NCI-H446 treated with DMSO at 0.1 percent for 48 hours (cell line): ENCODE data around the gene EIF4H.
"Not testable (repeated sequence)": the region's sequence is repeated elsewhere in the genome, so short reads cannot be mapped to it uniquely, and the experiment has no call there.

Experiments
- DNase-seq: peaks from one replicate; lab custom pipeline; 2025; lab: John Stamatoyannopoulos, UW

The EIF4H gene

DNA sequence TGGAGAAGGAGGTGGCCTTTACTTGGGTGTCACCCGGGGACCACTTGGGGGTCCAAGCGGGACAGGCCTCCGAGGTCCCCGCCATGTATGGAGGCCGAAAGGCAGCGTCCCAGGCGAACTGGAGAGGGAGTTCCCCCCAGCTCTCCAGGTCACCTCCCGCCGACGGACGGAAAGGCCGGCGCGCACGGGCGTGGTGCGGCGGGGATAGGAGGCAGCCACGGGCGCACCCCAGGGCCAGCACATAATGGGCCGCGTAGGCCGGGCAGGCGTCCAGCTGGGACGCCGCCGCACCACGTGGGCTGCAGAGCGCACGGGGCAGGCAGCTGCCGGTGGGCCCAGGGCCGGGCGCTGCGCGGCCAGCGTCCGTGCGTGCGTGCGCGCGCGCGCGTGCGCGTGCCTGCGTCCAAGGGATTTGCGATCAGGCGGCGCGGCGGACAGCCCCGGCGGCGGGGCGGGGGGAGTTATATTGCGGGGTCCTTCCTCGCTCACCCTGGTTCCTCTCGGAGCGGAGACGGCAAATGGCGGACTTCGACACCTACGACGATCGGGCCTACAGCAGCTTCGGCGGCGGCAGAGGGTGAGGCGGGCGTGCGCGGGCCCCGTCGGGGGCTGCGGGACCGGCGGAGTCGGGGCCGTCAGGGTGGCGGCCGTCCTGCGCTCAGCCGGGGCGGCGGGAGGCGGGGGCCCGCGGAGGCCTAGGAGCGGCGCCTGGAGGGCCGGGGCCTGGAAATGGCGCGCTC lies at the start of gene EIF4H:
Gene EIF4H (plus strand): TSS at position 491 of the 740 bp plus-strand sequence. CDS start 28 bp downstream, at position 519.
- peak; percentile 68 for DNase-seq

DNA sequence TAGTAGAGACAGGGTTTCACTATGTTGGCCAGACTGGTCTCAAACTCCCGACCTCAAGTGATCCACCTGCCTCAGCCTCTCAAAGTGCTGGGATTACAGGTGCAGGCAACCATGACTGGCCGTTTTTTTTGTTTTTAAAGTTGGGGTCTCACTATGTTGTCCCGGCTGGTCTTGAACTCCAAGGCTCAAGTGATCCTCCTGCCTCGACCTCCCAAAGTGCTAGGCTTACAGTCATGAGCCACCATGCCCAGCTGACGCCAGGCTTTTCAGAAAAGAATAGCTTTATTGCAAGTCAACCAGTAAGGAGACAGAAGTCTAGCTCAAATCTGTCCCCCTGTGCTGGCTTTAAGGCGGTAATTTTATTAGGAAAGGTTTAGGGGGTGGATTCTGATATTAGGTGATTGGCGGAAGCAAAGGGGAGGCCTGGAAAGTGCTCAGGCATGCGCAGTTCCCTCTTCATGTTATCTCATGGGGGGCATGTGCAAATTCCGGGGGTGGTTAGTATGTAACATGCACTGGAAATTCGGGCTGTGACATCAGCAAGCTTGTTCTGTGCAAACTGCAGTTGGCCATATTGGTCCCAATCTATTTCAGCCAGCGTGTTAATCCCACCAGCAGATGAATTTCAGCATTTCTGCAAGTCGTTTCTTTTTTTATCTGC lies 47.8 kb upstream of the EIF4H start:
- no peak for DNase-seq

DNA sequence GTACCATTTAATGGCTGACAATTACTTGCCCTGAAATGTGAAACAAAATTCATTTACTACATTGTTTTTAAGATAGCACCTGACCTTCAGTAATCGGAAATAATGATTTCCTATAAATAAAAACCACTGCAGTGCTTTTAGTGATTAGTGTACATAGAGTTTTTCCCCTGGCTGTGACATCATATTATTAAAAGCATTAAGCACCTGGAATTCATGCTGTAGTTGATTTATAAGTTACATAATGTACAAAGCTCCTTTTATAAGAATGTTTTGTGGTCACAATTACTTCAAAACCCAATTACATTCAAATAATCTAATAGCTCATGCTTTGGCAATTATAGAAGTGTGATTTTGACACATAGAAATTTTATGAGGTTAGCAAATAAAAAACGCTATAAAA lies 44.3 kb upstream of the EIF4H start:
- no peak for DNase-seq

DNA sequence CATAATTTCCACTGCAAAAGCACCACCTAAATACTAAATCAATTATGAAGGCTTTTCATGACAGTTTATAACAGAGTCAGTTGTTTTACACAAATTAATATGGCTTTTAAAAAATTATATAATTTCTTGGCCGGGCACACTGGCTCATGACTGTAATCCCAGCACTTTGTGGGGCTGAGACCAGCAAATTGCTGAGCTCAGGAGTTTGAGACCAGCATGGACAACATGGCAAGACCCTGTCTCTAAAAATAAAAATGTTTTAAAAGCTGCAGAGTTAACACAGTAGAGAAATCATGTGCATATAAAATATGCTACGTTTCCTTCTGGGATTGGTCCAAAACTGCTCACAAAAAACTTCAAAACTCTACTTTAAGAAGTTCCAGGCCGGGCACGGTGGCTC lies 43.6 kb upstream of the EIF4H start:
- DNase-seq = no peak

GRCh38 chr7:74134117-74134620 lies 40.0 kb upstream of the EIF4H start:
- no peak for DNase-seq

DNA sequence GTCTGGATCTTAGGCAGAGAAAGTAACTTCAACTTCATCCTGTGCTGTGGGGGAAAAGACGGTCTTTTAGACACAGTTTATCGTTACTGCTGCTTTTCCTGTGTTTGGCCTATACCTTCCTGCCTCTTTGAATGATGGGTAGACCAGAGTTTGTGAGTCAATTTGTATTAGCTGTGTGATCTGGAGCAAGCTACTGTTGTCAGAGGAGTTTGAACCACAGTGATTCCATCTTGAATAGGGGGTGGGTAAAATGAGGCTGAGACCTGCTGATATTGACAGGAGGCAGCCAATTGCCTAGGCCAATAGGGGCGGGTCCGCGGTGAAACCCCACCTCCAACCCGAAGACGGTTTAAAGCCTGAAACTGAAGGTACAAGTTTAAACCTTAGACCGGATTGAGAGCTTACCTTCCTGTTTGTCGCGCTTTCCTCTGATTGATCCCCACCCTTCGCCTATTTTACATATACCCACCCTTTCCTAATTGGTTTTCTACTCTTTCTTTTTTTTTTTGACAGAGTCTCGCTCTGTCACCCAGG lies 35.8 kb upstream of the EIF4H start:
- no peak for DNase-seq

GRCh38 chr7:74138945-74139843 lies 35.0 kb upstream of the EIF4H start:
- DNase-seq = no peak

DNA sequence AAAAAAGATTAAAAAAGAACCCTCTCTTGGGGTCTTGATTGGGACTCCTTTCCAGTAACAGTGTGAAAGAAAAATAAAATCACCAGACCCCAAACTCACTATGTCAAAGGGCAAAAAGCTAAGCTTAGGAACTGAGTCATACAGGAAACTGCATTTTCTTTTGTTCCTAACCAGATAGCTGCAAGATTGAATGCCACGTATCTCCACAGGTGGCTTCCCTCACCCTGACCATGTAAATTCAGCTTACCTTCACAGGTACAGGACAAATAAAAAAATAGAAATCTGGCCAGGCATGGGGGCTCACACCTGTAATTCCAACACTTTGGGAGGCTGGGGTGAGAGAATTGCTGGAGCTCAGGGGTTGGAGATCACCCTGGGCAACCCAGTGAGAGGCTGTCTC lies 32.5 kb upstream of the EIF4H start:
- DNase-seq = no peak

DNA sequence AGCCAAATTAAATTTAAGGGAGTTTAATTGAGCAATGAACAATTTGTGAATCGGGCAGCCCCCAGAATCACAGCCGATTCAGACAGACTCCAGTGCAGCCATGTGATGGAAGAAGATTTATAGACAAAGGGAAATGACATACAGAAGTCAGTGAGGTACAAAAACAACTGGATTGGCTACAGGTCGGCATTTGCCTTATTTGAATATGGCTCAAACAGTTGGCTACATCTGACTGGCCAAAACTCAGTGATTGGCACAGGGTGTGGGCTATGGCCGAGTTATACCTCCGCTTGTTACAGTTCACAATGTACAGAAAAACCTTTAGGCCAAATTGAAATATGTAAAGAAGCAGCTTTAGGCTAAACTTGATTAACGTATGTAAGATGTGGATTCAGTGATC lies 30.8 kb upstream of the EIF4H start:
- DNase-seq = no peak

DNA sequence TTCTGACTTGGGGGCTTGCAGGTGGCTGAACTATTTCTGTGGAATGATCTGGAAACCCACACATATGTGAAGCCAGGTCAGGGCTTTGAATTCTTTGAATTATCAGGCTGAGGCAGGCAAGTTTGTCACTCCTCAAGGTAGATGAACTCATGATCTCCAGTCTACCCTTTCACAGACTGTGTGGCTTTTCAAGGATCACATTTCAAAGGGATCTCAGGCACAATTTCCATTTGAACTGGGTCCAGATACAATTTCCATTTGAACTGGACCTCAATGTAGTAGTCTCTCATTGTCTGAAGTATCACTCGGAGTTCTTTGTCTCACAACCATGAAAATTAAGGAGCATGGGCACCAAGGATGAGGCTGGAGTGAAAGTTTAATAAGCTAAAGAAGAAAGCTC lies 25.7 kb upstream of the EIF4H start:
- no peak for DNase-seq

- DNase-seq = no peak
Observed at GRCh38 chr7:74149071-74149470, 25.1 kb upstream of the EIF4H start.

GRCh38 chr7:74149603-74150002 lies 24.6 kb upstream of the EIF4H start:
- no peak for DNase-seq

GRCh38 chr7:74153736-74154135 lies 20.4 kb upstream of the EIF4H start:
- DNase-seq = no peak

GRCh38 chr7:74155810-74156395 lies 18.3 kb upstream of the EIF4H start:
- DNase-seq = no peak

DNA sequence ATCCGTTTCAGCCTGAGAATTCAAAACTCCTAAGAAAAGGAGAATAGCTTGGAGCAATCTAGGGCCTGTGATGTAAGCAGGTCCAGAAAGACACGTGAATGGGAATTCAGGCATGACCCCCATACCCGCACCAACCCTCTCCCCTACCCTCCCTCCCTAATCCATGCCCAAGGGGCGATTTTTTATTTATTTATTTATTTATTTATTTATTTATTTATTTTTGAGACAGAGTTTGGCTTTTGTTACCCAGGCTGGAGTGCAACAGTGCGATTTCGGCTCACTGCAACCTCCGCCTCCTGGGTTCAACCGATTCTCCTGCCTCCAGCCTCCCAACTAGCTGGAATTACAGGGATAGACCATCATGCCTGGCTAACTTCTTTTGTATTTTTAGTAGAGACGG lies 16.6 kb upstream of the EIF4H start:
- no peak for DNase-seq

- no peak for DNase-seq
Observed at GRCh38 chr7:74164985-74165456, 9.1 kb upstream of the EIF4H start.

DNA sequence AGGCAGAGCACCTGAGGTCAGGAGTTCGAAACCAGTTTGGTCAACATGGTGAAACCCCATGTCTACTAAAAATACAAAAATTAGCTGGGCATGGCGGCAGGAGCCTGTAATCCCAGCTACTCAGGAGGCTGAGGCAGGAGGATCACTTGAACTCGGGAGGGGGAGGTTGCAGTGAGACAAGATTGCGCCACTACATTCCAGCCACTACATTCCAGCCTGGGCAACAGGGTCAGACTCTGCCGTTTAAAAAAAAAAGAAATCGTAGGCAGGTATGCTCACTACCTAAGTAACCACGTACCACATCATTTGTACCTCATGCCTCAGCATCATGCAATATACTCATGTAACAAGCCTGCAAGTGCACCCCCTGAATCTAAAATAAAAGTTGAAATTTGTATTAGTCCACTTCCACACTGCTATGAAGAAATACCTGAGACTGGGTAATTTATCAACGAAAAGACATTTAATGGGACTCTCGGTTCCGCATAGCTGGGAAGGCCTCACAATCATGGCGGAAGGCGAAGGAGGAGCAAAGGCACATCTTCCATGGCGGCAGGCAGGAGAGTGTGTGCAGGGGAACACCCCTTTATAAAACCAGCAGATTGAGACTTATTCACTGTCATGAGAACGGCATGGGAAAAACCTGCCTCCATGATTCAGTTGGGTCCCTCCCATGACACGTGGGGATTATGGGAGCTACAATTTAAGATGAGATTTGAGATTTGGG lies 8.1 kb upstream of the EIF4H start:
- no peak for DNase-seq

DNA sequence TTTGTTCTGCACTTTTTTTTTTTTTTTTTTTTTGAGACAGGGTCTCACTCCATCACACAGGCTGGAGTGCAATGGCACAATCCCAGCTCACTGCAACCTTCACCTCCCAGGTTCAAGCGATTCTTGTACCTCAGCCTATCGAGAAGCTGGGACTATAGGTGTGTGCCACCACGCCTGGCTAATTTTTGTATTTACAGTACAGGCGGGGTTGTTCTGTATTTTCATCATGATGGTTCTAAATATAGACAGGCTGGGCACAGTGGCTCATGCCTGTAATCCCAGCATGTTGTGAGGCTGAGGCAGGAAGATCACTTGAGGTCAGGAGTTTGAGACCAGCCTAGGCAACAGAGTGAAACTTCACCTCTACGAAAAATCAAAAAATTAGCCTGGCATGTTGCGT lies 6.8 kb upstream of the EIF4H start:
- not testable (repeated sequence) for DNase-seq

- DNase-seq = no peak
Observed at GRCh38 chr7:74173074-74173473, 1.1 kb upstream of the EIF4H start.

DNA sequence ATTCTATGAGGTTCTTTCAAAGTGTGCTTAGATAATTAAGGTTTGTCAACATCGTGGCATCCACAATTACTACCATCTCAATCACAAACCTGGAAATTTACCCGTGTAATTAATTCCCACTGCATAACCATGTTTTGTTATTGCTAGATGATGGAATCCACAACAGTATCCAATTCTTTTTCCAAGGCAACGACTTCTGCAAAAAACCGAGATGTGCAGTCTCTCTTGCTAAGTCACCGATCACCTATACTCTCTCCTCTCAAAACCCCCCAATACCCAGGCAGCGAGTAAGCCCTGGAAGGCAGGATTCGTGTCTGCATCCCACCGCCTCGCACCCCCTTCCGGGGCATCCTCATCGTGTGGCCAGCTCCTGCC lies 678 bp upstream of the EIF4H start:
- DNase-seq = no peak

DNA sequence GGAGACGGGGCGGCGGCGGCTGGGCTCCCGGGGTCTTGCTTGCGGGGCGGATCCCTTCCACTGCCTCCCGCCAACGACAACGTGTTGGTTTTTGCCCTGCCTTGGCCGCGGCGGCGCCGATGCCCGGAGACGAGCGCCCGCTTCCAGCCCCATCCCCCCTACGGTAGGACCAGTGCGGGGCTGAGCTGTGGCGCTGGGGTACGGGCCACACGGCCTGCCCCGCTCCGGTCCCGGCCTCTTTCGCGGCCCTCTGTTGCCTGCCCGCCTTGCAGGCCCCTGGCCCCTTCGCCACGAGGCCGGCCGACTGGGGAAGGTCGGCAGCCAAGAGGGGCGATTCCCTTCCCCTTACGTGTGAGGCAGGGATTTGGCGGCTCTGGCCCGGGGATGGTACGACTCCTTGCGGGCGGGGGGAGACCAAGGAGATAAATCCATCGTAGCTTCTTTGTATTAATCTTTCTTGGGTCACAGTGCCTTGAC lies 488 bp downstream of the EIF4H start:
- DNase-seq = no peak
